ENCODE measurements around the gene AMBN.

AMBN gene

GRCh38 chr4:70603856-70604255 is 11.8 kb downstream of the AMBN start (continued):
- TF ChIP-seq, protein P1, sequence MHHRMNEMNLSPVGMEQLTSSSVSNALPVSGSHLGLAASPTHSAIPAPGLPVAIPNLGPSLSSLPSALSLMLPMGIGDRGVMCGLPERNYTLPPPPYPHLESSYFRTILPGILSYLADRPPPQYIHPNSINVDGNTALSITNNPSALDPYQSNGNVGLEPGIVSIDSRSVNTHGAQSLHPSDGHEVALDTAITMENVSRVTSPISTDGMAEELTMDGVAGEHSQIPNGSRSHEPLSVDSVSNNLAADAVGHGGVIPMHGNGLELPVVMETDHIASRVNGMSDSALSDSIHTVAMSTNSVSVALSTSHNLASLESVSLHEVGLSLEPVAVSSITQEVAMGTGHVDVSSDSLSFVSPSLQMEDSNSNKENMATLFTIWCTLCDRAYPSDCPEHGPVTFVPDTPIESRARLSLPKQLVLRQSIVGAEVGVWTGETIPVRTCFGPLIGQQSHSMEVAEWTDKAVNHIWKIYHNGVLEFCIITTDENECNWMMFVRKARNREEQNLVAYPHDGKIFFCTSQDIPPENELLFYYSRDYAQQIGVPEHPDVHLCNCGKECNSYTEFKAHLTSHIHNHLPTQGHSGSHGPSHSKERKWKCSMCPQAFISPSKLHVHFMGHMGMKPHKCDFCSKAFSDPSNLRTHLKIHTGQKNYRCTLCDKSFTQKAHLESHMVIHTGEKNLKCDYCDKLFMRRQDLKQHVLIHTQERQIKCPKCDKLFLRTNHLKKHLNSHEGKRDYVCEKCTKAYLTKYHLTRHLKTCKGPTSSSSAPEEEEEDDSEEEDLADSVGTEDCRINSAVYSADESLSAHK (tag by site-specific recombination; IDR thresholded peaks at IDR 0.05), result no peak
- no peak for TF ChIP-seq ZNF121 (tag by site-specific recombination; IDR thresholded peaks at IDR 0.05)
- TF ChIP-seq ZNF530 (tag by site-specific recombination; IDR thresholded peaks at IDR 0.05; ENCODE audit: low read depth), result no peak
- TF ChIP-seq, protein P2, sequence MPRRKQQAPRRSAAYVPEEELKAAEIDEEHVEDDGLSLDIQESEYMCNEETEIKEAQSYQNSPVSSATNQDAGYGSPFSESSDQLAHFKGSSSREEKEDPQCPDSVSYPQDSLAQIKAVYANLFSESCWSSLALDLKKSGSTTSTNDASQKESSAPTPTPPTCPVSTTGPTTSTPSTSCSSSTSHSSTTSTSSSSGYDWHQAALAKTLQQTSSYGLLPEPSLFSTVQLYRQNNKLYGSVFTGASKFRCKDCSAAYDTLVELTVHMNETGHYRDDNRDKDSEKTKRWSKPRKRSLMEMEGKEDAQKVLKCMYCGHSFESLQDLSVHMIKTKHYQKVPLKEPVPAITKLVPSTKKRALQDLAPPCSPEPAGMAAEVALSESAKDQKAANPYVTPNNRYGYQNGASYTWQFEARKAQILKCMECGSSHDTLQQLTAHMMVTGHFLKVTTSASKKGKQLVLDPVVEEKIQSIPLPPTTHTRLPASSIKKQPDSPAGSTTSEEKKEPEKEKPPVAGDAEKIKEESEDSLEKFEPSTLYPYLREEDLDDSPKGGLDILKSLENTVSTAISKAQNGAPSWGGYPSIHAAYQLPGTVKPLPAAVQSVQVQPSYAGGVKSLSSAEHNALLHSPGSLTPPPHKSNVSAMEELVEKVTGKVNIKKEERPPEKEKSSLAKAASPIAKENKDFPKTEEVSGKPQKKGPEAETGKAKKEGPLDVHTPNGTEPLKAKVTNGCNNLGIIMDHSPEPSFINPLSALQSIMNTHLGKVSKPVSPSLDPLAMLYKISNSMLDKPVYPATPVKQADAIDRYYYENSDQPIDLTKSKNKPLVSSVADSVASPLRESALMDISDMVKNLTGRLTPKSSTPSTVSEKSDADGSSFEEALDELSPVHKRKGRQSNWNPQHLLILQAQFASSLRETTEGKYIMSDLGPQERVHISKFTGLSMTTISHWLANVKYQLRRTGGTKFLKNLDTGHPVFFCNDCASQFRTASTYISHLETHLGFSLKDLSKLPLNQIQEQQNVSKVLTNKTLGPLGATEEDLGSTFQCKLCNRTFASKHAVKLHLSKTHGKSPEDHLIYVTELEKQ (tag by site-specific recombination; IDR thresholded peaks at IDR 0.05; ENCODE audit: borderline replicate concordance), result no peak
- TF ChIP-seq ZNF600 (tag by site-specific recombination; IDR thresholded peaks at IDR 0.05), result no peak
- TF ChIP-seq ZNF664 (tag by site-specific recombination; IDR thresholded peaks at IDR 0.05), result no peak
- TF ChIP-seq ZEB2 (tag by site-specific recombination; IDR thresholded peaks at IDR 0.05), result no peak
- TF ChIP-seq, protein P3, sequence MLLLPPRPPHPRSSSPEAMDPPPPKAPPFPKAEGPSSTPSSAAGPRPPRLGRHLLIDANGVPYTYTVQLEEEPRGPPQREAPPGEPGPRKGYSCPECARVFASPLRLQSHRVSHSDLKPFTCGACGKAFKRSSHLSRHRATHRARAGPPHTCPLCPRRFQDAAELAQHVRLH (tag by site-specific recombination; IDR thresholded peaks at IDR 0.05), result no peak
- TF ChIP-seq SALL2 (tag by site-specific recombination; IDR thresholded peaks at IDR 0.05; ENCODE audit: borderline replicate concordance), result no peak
- TF ChIP-seq, protein P4, sequence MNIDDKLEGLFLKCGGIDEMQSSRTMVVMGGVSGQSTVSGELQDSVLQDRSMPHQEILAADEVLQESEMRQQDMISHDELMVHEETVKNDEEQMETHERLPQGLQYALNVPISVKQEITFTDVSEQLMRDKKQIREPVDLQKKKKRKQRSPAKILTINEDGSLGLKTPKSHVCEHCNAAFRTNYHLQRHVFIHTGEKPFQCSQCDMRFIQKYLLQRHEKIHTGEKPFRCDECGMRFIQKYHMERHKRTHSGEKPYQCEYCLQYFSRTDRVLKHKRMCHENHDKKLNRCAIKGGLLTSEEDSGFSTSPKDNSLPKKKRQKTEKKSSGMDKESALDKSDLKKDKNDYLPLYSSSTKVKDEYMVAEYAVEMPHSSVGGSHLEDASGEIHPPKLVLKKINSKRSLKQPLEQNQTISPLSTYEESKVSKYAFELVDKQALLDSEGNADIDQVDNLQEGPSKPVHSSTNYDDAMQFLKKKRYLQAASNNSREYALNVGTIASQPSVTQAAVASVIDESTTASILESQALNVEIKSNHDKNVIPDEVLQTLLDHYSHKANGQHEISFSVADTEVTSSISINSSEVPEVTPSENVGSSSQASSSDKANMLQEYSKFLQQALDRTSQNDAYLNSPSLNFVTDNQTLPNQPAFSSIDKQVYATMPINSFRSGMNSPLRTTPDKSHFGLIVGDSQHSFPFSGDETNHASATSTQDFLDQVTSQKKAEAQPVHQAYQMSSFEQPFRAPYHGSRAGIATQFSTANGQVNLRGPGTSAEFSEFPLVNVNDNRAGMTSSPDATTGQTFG (tag by site-specific recombination; IDR thresholded peaks at IDR 0.05; ENCODE audit: borderline replicate concordance), result no peak
- TF ChIP-seq ZNF10 (tag by site-specific recombination; IDR thresholded peaks at IDR 0.05), result no peak
- TF ChIP-seq TRIM28 (IDR thresholded peaks at IDR 0.05; ENCODE audit: borderline replicate concordance, low read length), result no peak

DNA sequence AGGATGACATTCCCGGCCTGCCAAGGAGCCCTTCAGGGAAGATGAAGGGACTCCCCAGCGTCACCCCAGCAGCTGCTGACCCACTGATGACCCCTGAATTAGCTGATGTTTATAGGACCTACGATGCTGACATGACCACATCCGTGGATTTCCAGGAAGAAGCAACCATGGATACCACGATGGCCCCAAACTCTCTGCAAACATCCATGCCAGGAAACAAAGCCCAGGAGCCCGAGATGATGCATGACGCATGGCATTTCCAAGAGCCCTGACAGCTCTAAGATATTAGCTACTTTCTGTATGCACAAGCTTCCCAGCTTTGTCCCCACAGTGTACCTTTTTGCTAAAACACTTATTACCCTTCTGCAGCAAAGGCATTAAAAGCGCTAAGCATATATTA is 14.4 kb downstream of the AMBN start:
- ChIA-PET CTCF (interaction anchor here (0.6 kb wide), 1 partner anchor 978 kb away, joined by 3 read pairs; no protein-coding TSS in a partner anchor), POLR2A (no interaction called here)
- no peak overlapping the region for H3K27ac ChIP-seq (ENCODE audit: extremely low read depth, low read depth, low read length)
- no peaks in the 10 kb centered on the region for H3K4me1 ChIP-seq (ENCODE audit: control insufficient read depth, insufficient read depth, low read length)
- no peaks in the 10 kb centered on the region for H3K36me3 ChIP-seq (ENCODE audit: control insufficient read depth in 2 of 2, insufficient read depth in 1 of 2, low read length in 2 of 2)
- H3K4me3 ChIP-seq (ENCODE audit: low read depth, low read length), result no peak overlapping the region
- H3K9me3 ChIP-seq (ENCODE audit: control insufficient read depth, insufficient read depth, low read depth, low read length), result no peaks in the 10 kb centered on the region
- TF ChIP-seq ZNF610 (tag by site-specific recombination; IDR thresholded peaks at IDR 0.05; ENCODE audit: borderline replicate concordance) (no peak), ZNF155 (tag by site-specific recombination; IDR thresholded peaks at IDR 0.05) (no peak), ZSCAN16 (tag by site-specific recombination; IDR thresholded peaks at IDR 0.05) (no peak), OVOL3 (tag by site-specific recombination; IDR thresholded peaks at IDR 0.05) (no peak), ZNF114 (tag by site-specific recombination; IDR thresholded peaks at IDR 0.05) (no peak), GLIS2 (tag by site-specific recombination; IDR thresholded peaks at IDR 0.05) (no peak), ZNF132 (tag by site-specific recombination; IDR thresholded peaks at IDR 0.05; ENCODE audit: borderline replicate concordance) (no peak), ZNF423 (tag by site-specific recombination; IDR thresholded peaks at IDR 0.05) (no peak), ZNF521 (tag by site-specific recombination; IDR thresholded peaks at IDR 0.05) (no peak), ZNF701 (tag by site-specific recombination; IDR thresholded peaks at IDR 0.05) (no peak), ZFP41 (tag by site-specific recombination; IDR thresholded peaks at IDR 0.05; ENCODE audit: borderline replicate concordance) (no peak), GLI4 (tag by site-specific recombination; IDR thresholded peaks at IDR 0.05) (no peak), ZXDB (tag by site-specific recombination; IDR thresholded peaks at IDR 0.05) (no peak), ZNF645 (tag by site-specific recombination; IDR thresholded peaks at IDR 0.05) (no peak), ZNF544 (tag by site-specific recombination; IDR thresholded peaks at IDR 0.05) (no peak), ZNF555 (tag by site-specific recombination; conservative IDR thresholded peaks at IDR 0.05) (no peak), ZNF510 (tag by site-specific recombination; IDR thresholded peaks at IDR 0.05; ENCODE audit: insufficient replicate concordance) (no peak)
